A549 treated with CORT108297 at 1 μM for 4 hours (cell line): ENCODE measurements around the gene CCDC137. TPM values are rescaled to one million over a fixed set of nuclear protein-coding genes. Genes with fewer than 3 reads are reported as not detected.

Experiments used
- total RNA-seq: library from RNA; stranded (reverse); fragments of 200-300 nt; extraction: Qiagen RNA extraction; gene quantifications from 5 replicates; pipeline ENCODE4 v1.2.3, GENCODE V29; 2022

CCDC137 gene, protein sequence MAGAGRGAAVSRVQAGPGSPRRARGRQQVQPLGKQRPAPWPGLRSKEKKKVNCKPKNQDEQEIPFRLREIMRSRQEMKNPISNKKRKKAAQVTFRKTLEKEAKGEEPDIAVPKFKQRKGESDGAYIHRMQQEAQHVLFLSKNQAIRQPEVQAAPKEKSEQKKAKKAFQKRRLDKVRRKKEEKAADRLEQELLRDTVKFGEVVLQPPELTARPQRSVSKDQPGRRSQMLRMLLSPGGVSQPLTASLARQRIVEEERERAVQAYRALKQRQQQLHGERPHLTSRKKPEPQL
- total RNA-seq: 60.1 to 73.6 TPM (median 66.8 TPM) in 5 replicates

GRCh38 chr17:81666342-81667191, at the start of gene CCDC137, which contains the start of gene OXLD1:
TSS of gene CCDC137 (plus strand) at chr17:81666737. CDS start at chr17:81666767, 30 bp downstream.
TSS of gene OXLD1 (minus strand) at chr17:81666605. CDS start at chr17:81666577, 28 bp downstream.

GRCh38 chr17:81636505-81637288, 29.8 kb upstream of the CCDC137 start, which contains the start of the genes NPLOC4 and TSPAN10:
TSS of gene NPLOC4 (minus strand) at chr17:81637112. CDS start at chr17:81636930, 182 bp downstream.
TSS of gene TSPAN10 (plus strand) at chr17:81637196. CDS start at chr17:81642413, 5,217 bp downstream.

DNA sequence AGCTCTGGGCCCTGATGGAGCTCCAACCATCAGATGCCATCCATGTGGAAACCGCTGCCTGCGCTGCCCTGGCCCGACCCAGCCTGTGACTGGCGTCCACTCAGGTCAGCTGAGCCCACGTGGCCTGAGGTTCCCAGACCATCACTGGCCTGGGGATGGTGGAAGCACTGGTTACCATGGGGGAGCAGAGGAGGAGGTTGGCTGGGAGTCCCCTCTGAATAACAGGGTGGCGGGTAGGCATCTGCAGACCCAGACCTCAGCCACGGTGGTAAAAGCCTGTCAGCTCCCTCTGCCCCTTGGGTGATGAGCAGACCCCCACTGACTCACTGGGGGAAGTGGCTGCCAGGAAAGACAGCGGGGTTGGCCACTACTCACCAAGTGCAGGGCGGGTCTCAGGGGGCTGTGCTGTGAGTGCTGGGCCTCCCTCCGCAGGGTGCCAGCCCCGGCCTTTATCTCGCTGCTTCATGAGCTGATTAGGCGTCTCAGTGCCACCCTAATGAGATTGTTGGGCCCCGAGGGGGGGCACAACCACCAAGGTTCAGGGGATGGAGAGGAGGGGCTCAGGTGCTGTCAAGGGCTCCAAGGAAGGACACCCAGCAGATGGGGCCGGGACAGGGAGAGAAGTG, 10.3 kb upstream of the CCDC137 start, which contains the start of gene PDE6G:
Gene PDE6G (minus strand): TSS at position 425 of the 626 bp plus-strand sequence. CDS start 3,237 bp downstream, outside the sequence.

DNA sequence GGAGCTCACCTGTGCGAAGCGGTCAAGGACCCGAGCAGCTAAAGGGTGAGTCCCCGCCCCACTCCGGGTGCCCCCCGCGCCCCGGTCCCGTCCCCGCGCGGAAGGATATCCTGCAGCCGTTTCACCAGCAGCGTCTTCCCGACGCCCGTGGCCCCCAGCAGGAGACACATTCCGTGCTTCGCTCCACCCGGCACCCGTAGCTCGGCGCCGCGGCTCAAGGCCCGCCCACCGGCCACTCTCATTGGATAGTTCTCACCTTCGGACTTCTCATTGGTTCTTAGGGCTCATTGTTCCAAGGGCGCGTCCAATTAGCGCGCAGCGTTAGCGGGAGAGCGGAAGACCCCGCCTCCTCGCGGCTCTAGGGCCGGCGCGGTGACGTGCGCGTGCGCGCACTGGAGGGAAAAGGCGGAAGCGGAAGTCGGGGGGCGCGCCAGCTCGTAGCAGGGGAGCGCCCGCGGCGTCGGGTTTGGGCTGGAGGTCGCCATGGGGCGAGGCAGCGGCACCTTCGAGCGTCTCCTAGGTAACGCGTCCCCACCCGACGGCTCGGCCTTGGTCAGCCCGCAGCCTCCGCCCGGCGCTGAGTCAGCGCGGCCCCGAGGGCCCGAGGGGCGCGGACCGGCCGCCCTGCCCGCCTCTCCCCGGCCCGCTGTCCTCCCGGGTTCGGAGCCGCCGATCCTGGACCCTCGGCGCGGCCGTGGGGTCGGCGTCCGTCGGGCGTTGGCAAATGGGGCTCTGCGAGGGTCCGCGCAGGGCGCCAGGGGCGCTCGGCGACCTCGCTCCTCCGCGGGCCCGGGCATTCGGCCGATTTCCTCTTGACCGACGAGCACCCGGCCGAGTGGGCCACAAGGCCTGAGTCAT, 17.3 kb downstream of the CCDC137 start, which contains the start of the genes ARL16 and HGS:
Gene ARL16 (minus strand): TSS at position 214 of the 858 bp plus-strand sequence. CDS start 44 bp downstream, at position 170.
Gene HGS (plus strand): TSS at position 428 of the 858 bp plus-strand sequence. CDS start 56 bp downstream, at position 484.

DNA sequence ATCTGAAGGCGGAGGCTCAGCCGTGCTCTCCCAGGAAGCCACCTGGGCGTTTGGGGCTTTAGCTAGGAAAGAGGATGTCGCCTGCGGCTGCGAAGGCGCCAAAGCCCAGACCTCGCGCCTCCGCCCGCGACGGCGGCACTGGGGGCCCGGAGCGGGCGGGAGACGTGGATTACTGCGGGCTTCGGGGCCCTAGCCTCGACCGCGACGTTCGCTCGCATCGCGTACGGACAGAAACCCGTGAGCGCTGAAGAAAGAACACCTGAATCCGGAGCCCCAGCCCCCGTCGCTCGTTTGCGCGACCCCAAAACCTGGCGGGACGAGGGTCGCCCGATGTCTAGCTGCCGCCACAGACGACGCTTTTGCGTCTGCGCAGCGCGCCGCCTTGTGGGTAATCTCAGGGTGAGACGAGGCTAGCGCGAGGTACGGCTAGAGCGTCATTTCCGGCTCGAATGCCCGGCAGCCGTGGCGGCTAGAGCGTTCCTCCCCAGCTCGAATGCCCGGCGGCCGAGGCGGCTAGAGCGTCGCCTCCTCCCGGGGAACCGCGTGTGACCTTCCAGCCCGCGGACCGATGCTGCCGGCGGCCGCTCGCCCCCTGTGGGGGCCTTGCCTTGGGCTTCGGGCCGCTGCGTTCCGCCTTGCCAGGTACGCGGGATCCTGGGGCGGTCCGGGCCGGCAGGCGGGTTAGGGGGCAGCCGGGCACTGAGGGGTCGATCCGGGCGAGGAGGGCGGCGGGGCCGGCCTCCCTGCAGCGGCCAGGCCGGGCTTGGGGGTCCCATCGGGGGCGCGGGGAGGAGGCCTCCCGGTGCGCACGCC, 36.6 kb downstream of the CCDC137 start, which contains the start of gene MRPL12:
Gene MRPL12 (plus strand): TSS at position 434 of the 813 bp plus-strand sequence. CDS start 135 bp downstream, at position 569.

GRCh38 chr17:81711814-81712467, 45.4 kb downstream of the CCDC137 start, which contains the start of gene SLC25A10:
TSS of gene SLC25A10 (plus strand) at chr17:81712284. CDS start at chr17:81712427, 143 bp downstream.

Other genes starting within 250 kb of the CCDC137 start
- 4,859 to 6,885 TPM (median 5,562 TPM) in 5 replicates for gene ACTG1, start 153.9 kb upstream of the CCDC137 start, total RNA-seq
- 0.84 to 1.6 TPM (median 1.2 TPM) in 5 replicates for gene FSCN2, start 138.4 kb upstream of the CCDC137 start, total RNA-seq
- 18.1 to 28.0 TPM (median 25.7 TPM) in 5 replicates for gene FAAP100, start 114.4 kb upstream of the CCDC137 start, total RNA-seq
- 85.0 to 106 TPM (median 100 TPM) in 5 replicates for gene NPLOC4, start 29.6 kb upstream of the CCDC137 start, total RNA-seq
- gene TSPAN10, start 29.5 kb upstream of the CCDC137 start, total RNA-seq: 4.7 to 6.7 TPM (median 5.5 TPM) in 5 replicates
- gene PDE6G, start 10.2 kb upstream of the CCDC137 start, total RNA-seq: 1.5 to 3.5 TPM (median 2.3 TPM) in 5 replicates
- gene OXLD1, start 132 bp upstream of the CCDC137 start, total RNA-seq: 36.8 to 67.2 TPM (median 66.0 TPM) in 5 replicates
- gene ARL16, start 17.1 kb downstream of the CCDC137 start, total RNA-seq: 45.1 to 55.5 TPM (median 52.3 TPM) in 5 replicates
- 142 to 227 TPM (median 216 TPM) in 5 replicates for gene HGS, start 17.3 kb downstream of the CCDC137 start, total RNA-seq
- gene MRPL12, start 36.6 kb downstream of the CCDC137 start, total RNA-seq: 218 to 333 TPM (median 307 TPM) in 5 replicates
- 27.8 to 48.8 TPM (median 47.9 TPM) in 5 replicates for gene SLC25A10, start 45.5 kb downstream of the CCDC137 start, total RNA-seq
- gene GCGR, start 137.4 kb downstream of the CCDC137 start, total RNA-seq: 0.17 to 0.50 TPM (median 0.23 TPM) in 5 replicates
- gene MCRIP1, start 166.6 kb downstream of the CCDC137 start, total RNA-seq: 78.0 to 115 TPM (median 102 TPM) in 5 replicates
- 0.10 to 0.43 TPM (median 0.17 TPM) in 4 of 5 replicates, not detected in the other for gene PPP1R27, start 168.3 kb downstream of the CCDC137 start, total RNA-seq
- 690 to 732 TPM (median 705 TPM) in 5 replicates for gene P4HB, start 193.8 kb downstream of the CCDC137 start, total RNA-seq
- 603 to 678 TPM (median 626 TPM) in 5 replicates for gene ARHGDIA, start 204.6 kb downstream of the CCDC137 start, total RNA-seq
- gene ALYREF, start 224.8 kb downstream of the CCDC137 start, total RNA-seq: 170 to 255 TPM (median 241 TPM) in 5 replicates
- gene ANAPC11, start 225.0 kb downstream of the CCDC137 start, total RNA-seq: 182 to 330 TPM (median 298 TPM) in 5 replicates
- 0.51 to 0.77 TPM (median 0.61 TPM) in 5 replicates for gene NPB, start 235.5 kb downstream of the CCDC137 start, total RNA-seq
- 12.9 to 17.1 TPM (median 16.7 TPM) in 5 replicates for gene PCYT2, start 244.7 kb downstream of the CCDC137 start, total RNA-seq